Activated CD8-positive, alpha-beta memory T cell treated with anti-CD3 and anti-CD28 coated beads for 4 hours (primary cell): ENCODE results near the gene TBC1D30.
"Not testable (repeated sequence)": the region's sequence is repeated elsewhere in the genome, so short reads cannot be mapped to it uniquely, and the experiment has no call there.

Experiments
- DNase-seq, 2 donors: peaks; one replicate each; pipeline ENCODE4 v3.0.0-alpha.2; 2020; ENCODE audit warnings: low read depth in 2 of 2

The TBC1D30 gene, protein sequence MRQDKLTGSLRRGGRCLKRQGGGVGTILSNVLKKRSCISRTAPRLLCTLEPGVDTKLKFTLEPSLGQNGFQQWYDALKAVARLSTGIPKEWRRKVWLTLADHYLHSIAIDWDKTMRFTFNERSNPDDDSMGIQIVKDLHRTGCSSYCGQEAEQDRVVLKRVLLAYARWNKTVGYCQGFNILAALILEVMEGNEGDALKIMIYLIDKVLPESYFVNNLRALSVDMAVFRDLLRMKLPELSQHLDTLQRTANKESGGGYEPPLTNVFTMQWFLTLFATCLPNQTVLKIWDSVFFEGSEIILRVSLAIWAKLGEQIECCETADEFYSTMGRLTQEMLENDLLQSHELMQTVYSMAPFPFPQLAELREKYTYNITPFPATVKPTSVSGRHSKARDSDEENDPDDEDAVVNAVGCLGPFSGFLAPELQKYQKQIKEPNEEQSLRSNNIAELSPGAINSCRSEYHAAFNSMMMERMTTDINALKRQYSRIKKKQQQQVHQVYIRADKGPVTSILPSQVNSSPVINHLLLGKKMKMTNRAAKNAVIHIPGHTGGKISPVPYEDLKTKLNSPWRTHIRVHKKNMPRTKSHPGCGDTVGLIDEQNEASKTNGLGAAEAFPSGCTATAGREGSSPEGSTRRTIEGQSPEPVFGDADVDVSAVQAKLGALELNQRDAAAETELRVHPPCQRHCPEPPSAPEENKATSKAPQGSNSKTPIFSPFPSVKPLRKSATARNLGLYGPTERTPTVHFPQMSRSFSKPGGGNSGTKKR

DNA sequence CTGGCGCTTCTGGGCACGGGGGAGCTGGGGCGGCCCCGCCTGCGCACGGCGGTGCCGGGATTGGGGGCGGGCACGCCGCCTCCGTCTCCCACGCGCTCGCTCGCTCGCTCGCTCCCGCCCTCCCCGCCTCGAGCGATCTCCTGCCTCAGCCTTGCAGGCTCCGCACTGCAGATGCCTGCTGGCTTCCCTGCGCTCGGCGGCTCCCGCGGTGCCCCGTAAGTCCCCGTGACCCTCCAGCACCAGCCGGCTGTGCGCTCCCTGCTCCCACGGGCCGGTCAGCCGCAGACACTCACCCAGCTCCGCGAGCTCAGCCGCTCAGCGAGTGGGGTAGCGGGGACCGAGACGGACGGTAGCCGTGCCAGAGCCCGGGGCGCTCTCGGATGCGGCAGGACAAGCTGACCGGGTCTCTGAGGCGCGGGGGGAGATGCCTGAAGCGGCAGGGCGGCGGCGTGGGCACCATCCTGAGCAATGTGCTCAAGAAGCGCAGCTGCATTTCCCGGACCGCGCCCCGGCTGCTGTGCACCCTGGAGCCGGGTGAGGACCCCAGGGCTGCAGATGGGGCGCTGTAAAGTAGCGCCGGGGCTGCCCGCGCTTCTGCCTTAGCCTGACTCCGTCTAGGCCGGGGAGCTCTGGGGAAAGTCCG is at the start of gene TBC1D30:
Gene TBC1D30, plus strand, starts transcription at position 148 of the 643 bp plus-strand sequence. Its CDS starts 233 bp downstream, at position 381.
- no peak for DNase-seq

DNA sequence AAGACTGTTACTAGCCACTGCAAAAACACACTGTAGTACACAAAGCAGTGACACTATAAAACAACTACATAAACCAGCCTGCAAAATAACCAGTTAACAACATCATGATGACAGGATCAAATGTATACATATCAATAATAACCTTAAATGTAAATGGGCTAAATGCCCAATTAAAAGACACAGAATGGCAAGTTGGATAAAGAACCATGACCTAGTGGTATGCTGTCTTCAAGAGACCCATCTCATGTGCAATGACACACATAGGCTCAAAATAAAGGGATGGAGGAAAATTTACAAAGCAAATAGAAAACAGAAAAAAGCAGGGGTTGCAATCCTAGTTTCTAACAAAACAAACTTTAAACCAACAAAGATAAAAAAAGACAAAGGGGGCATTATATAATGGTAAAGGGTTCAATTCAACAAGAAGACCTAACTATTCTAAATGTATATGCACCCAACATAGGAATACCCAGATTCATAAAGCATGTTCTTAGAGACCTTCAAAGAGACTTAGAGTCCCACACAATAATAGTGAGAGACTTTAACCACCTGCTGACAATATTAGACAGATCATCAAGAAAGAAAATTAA is 49.2 kb upstream of the TBC1D30 start:
- DNase-seq, result not testable (repeated sequence)

DNA sequence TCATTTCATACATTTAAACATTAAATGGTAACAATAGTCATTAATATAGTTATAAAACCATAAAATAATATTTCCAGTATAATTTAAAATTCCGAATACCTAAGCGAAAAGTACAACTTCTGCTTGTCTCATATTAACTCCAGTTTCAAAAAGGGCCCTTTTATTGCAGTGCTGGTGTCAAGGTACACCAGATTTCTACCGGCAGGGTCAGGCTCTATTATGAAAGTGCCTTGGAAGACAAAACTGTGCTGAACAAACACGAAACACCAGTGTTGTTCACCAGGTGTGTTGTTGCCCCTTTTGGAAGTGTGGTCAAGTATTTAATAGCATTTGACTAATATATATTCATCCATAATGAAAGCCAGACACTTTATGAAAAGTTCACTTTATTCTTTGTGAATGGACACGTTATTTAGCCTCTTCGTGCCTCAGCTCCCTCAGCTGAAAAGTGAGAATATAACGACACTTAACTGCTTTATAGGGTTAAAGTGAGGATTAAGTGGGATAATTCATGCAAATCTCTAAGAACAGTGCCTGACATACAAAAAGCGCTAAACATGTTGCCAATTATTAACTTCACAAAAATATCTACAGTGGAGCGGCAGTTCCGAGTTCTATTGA is 45.0 kb upstream of the TBC1D30 start:
- no peak for DNase-seq

DNA sequence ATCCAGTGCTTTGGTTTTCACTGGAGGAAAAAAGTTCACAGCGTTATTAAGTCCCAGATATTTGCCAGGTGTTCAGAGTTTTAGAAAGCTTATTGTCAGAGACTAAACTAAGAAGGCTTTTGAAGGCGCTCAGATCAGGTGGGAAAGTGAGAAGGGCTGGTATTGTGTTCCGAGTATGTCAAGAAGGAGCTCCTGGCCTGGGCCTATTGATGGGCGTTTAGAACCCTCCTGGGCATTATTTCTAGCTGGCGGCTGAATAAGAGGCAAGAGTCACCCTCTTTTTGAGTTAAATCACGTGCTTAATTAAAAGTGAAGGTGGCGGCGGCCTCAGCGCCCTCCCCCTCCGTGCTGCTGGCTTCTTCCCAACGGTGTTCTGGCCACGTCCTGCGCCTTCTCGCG is 44.3 kb upstream of the TBC1D30 start:
- DNase-seq, result no peak

DNA sequence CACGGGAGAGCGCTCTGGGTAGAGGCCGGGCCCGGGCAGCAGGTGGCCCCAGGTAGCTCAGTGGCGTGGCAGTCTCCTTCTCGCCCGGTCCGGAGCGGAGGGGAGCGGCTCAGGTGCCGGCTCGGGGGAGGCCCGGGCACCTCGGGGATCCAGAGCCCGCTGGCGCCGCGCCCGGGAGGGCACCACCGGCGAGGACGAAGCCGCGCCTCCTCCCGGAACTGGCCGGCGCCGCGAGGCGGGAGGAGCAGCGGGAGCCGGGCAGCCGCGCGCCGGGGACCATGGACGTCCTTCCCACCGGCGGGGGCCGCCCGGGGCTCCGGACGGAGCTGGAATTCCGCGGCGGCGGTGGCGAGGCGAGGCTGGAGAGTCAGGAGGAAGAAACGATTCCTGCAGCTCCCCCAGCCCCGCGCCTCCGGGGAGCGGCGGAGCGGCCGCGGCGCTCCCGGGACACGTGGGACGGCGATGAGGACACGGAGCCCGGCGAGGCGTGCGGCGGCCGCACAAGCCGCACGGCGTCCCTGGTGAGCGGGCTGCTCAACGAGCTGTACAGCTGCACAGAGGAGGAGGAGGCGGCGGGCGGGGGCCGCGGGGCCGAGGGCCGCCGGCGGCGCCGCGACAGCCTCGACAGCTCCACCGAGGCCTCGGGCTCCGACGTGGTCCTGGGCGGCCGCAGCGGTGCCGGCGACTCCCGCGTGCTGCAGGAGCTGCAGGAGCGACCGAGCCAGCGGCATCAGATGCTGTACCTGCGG is 43.7 kb upstream of the TBC1D30 start:
- DNase-seq, result no peak

DNA sequence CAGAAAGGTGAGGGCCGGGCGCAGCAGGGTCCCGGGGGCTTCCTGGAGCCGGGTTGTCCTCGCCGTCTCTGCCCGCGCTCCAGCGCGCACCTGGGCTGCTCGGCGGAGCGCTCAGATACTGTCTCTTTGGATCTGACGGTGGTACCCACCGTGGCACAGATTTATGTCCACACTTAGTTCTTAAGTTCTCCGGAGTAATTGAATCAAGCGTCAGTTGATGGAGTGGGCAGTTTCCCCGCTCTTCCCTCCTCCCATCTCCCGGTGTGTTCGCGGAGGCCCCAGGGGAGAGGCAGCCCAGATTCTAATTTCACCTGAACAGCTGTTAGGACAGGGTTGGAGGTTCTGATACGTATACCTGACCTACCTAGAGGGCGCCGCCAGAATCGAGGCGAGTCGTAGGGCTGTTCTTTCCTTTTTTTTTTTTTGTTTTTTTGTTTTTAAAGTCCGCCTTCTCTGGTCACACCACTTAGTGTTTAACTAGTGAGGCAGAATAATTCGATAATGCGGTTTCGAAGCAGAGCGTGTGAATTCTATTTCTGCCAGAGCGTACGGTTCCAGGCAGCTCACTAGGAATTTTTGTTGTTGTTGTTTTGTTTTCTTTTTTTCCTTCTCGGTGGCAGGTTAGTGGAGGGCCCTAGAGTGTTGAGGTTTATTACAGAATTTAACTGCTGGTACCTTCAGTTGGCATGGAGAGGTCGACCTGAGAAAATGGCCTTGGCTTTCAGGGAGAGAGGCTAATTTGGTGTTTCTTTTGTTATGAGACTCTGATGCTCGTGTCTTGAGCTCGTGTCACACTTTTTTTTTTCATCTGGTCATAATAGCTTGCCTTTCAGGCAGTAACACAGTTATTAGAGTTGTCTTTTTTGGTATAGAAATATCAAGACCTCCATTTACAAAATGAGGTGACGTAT is 42.9 kb upstream of the TBC1D30 start:
- DNase-seq, result no peak

DNA sequence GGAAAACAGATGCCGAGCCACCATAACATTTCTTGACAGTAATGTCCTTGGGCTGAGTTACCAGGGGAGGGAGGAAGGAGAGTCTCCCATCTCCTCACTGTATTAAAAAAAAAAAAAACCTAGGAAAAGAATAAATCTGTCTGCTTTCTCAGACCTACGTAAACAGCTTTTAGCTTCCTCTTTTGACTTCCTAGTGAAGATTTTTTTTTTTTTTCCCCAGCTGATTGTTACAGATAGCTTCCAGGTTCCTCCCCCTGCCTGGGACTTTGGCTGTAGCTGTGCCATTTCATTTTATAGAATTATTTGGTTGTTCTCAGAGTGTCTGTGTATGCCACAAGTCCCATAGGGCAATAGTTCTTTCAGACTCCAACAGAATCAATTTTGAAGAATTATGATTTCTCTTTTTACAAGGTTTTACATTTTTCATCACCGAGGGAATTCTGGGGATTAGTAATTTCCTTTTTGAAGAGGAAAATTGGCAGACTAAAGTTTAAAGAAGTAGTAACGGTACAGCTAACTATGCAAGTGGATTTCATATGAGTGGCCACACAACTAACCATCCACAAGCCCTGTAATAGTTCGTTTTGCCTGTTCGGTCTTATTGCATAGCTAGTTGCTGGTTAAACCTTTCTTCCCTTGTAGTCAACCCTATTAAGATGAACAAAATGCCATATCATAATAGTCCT is 42.1 kb upstream of the TBC1D30 start:
- no peak for DNase-seq

DNA sequence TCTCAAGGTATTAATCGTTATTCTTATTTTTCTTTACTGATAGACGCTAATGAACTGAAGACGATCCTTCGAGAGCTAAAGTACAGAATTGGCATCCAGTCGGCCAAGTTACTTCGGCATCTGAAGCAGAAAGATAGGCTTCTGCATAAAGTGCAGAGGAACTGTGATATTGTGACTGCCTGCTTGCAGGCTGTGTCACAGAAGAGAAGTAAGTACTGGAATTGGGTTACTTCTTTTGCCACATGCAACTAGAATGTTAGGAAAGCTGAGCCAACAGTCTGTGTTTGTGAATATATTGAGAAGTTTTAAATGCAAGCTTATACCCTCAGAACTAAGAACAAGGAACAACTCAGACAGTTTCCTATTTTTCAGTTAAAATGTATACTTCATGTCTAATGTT is 38.6 kb upstream of the TBC1D30 start:
- no peak for DNase-seq

DNA sequence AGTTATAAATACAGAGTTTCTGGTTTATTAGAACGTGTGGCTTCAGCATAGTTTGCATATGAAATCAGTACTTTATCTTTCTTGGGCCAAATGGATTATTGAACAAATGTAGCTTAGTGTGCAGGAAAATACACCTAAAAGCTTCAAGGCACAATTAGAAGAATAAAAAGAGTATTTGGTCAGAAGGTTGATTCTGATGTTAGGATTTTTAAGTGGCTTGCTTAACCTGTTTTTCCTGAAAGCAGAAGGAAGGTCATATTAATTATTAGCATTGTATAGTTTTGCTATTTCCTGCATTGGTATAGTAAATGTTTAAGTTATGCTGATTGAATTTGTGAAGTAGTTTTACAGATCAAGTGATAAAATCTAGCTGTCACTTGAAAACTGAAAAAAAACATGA is 34.3 kb upstream of the TBC1D30 start:
- no peak for DNase-seq

DNA sequence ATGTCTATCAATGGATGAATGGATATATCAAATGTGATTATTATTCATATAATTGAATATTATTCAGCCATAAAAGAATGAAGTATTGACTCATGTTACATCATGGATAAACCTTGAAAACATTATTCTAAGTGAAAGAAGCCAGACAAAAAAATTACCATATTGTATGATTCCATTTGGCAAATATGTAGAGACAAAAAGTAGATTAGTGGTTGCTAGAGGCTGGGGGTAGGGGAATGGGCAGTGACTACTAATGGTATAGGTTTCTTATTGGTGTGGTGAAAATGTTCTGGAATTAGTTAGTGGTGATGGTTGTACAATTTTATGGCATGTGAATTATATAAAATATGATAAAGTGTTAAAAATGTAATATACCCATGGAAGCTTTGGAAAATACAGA is 33.4 kb upstream of the TBC1D30 start:
- no peak for DNase-seq

DNA sequence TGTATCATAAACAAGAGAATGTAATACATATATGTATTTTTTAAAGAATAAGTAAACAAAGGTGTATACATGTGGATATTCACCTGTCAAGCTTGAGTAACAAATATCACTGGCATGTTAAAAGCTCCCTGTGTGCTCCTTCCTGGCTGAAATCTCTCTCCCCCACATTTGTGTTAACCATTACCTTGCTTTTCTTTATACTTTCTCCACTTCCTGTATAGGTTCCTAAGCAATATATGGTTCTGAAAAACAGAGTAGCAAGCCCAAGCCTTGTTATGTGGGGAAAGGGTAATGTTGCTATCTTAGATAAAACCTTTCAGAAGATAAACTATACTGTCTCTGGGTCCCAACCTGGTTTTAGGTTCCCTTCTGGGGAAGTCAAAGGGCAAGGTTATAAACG is 32.3 kb upstream of the TBC1D30 start:
- no peak for DNase-seq

DNA sequence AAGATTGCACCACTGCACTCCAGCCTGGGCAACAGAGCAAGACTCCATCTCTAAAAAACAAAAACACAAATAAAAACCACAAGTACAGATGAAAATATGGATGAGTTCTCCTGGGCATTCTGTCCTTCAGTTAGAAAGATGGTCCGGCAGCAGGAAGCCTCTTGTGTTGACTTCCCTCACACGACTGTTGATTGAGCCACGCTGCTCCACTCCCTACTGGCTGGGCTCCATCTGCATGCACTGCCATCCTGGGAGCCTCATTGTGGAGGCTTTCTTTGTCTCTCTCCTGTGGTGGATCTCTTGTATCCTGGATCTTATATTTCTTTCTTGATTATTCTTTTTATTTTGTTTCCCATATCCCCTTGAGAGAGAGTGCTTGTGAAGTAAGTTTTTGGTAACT is 30.8 kb upstream of the TBC1D30 start:
- no peak for DNase-seq

DNA sequence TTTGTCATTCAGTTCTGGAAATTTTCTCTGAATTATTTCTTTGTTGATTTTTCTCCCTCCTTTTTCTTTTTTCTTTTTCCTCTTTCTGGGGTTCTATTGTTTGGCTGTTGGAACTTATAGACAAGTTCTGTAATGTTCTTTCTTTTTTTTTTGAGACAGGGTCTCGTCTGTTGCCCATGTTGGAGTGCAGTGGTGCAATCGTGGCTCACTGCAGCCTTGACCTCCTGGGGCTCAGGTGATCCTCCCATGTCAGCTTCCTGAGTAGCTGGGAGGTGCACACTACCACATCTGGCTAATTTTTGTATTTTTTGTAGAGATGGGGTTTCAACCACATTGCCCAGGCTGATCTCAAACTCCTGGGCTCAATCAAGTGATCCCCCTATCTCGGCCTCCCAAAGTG is 30.1 kb upstream of the TBC1D30 start:
- no peak for DNase-seq

DNA sequence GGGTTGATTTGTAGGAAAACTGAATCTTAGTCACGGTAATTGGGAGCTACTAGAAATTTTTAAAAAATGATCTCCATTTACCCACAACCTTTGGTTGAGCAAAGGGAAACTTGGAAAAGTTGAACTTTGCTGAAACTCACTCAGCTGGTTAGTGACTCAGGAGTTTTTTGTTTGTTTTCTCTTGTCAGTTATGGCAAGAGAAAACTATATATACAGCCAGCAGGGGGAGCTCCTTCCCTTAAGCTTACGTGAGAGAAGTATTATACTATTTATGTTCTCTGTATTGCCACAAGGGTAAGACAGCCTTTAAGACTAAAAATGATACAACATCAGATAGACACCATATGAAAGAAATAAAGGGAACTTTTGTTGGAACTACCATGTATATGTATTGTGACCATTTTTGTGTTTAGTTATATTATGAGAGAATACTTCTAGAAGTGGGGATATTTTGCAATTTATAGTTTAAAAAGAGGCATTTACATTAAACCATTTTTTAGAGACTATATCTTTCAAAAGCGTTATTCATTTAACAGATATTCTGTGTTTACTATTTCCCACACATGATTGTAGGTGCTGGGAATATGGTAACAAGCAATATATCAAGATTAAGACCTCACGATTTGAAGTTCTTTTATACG is 28.1 kb upstream of the TBC1D30 start:
- peak; percentile 23 to 29 for DNase-seq

DNA sequence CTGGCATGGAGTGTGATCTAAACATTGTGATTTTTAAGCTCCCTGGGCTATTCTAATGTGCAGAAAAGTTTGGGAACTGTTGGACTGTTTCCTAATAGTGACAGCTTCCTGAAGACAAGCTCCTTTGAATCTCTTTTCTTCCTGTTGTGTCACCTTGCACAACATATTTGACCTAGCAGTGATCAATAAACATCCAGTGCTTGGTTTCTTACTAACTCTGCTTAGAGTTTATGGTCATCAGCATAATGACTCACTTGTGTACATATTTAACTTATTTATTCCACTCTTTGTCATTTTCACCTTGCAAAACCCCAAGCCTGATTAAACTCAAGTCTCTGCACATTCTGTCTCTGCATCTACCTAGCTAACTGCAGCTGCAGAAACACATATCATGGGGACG is 27.3 kb upstream of the TBC1D30 start:
- DNase-seq, result no peak

DNA sequence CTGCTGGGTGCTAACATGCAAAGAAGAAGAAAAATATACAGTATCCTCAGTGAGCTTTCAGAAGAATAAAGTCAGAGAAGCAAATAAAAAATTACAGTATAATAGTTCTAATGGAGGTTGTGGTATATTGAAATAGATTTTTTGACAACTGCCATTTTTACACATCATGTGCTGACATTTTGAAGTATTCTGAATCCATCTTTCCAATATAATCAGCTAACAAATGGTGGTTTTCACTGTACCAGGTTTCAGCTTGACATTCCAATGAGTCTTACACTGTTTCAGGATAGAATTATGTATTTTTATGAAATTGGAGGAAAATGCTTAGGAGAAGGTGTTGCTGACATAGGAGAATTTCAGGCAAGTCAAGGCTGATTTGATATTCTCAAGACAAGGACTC is 26.3 kb upstream of the TBC1D30 start:
- no peak for DNase-seq

DNA sequence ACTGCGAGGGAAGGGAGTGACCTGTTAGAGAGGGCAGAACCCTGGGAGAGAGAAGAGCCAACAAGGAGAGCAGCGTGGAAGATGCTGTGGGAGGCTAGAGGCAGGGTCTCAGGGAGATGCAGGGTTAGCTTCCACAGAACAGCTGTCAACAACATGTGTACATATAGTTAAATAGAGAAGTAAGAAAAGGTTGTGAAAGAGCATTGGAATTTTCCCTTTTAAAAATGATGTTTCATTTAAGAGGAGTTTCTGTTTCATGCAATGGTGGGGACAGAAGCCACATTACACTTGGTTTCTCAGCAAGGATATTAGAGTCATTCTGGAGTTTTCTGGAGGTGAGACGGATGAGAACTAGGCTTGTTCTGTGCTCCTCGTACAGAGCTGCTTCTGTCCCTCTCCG is 23.8 kb upstream of the TBC1D30 start:
- DNase-seq, result no peak

DNA sequence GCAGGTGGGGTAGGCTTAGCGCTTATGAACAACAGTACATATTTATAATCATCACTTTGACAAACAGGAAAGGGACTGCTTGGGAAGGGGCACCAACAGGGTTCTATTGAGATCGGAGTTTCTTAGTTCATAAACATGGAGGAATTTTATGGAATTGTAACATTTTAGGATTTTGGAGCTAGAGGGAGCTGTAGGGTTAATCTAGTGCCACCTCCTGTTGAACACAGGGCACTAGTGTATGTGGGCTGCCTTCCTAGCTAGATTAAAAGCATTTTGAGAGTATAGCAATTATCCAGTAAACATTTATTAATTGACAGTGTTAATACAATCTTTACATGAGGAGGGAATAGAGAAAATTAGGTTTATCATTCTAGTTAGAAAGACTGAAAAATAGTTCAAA is 23.1 kb upstream of the TBC1D30 start:
- no peak for DNase-seq

DNA sequence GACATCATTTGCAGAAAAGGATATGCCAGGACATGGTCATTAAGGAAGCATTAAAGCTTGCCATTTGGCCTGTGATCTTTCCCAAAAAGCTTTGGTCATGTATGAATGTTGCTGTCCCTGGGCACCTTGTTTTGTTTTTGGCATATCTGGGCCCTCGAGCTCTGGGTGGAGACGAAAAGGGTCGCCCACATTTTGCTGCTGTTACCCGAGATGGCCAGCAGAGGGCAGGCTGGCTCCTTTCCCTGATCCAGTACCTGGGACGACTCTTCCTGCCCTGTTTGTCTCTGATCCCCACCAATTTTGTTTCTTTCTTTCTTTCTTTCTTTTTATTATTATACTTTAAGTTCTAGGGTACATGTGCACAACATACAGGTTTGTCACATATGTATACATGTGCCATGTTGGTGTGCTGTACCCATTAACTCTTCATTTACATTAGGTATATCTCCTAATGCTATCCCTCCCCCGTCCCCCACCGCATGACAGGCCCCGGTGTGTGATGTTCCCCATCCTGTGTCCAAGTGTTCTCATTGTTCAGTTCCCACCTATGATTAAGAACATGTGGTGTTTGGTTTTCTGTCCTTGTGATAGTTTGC is 22.2 kb upstream of the TBC1D30 start:
- not testable (repeated sequence) for DNase-seq
